Tibial nerve (tissue), 4 donors: ENCODE results near the gene BACE2. TPM values are rescaled to one million over a fixed set of nuclear protein-coding genes. Genes with fewer than 3 reads are reported as not detected.
A peak's percentile ranks its signal among the peaks of the same experiment; 100 is the strongest.
"Not testable (repeated sequence)": the region's sequence is repeated elsewhere in the genome, so short reads cannot be mapped to it uniquely, and the experiment has no call there.

Experiments used
- DNase-seq, 2 donors: peaks; one replicate each; pipeline ENCODE4 v3.0.0-alpha.2; 2019; ENCODE audit warnings: low spot score in 2 of 2
- H3K27ac ChIP-seq, 4 donors: fragments of 200-600 bp; sonication (generic) in 3 of 4; one replicate each; pipeline ENCODE4 v1.5.1; 2017 to 2019; ENCODE audit warnings: mild to moderate bottlenecking in 1 of 4
- H3K27me3 ChIP-seq, 2 donors: fragments of 200-600 bp; sonication (generic) in 1 of 2; one replicate each; pipeline versions ENCODE4 v1.5.1 to v1.6.0; 2017 to 2019
- H3K36me3 ChIP-seq, 3 donors: fragments of 200-600 bp; sonication (generic); one replicate each; pipeline ENCODE4 v1.5.1; 2018 to 2019
- H3K4me1 ChIP-seq, 4 donors: fragments of 200-600 bp; sonication (generic) in 3 of 4; one replicate each; pipeline ENCODE4 v1.5.1; 2017 to 2019
- H3K4me3 ChIP-seq, 4 donors: fragments of 200-600 bp; sonication (generic) in 3 of 4; one replicate each; pipeline ENCODE4 v1.5.1; 2017 to 2019; ENCODE audit warnings: mild to moderate bottlenecking in 1 of 4, moderate library complexity in 1 of 4
- H3K9me3 ChIP-seq, 4 donors: fragments of 200-600 bp; sonication (generic) in 3 of 4; one replicate each; pipeline ENCODE4 v1.5.1; 2017 to 2019
- EP300 ChIP-seq, 2 donors: sonication (generic); formaldehyde crosslinking; IDR thresholded peaks; one replicate each; pipeline ENCODE4 v1.6.1; 2017; ENCODE audit warnings: antibody characterized with exemption in 2 of 2, mild to moderate bottlenecking in 1 of 2
- POLR2A ChIP-seq, 2 donors: fragments of 450-650 bp; IDR thresholded peaks; one replicate each; pipeline ENCODE4 v1.6.1; 2017; ENCODE audit warnings: antibody characterized with exemption in 2 of 2, mild to moderate bottlenecking in 2 of 2, moderate library complexity in 2 of 2
- WGBS, 2 donors: methylation state at CpG; one replicate each; pipeline ENCODE4 v1.1.5; 2018; 5-methylcytosine and 5-hydroxymethylcytosine counted together
- total RNA-seq, 4 donors: library from RNA; depleted of rRNA; stranded (reverse); fragments of >200 nt; gene quantifications; one replicate each; pipeline ENCODE4 v1.1.0, GENCODE V29; 2016
- TF ChIP-seq, protein P1 (sequence below), 5 experiments: fragments of 200-600 bp in 3 of 5; fragments of 450-650 bp in 2 of 5; sonication (generic) in 3 of 5; IDR thresholded peaks; one replicate each; pipeline ENCODE4 v1.5.1; 2016 to 2019; ENCODE audit warnings: antibody characterized with exemption in 5 of 5, mild to moderate bottlenecking in 3 of 5, moderate library complexity in 2 of 5

BACE2 gene
- total RNA-seq, 4 donors from 2014 or later, result 69.5 to 96.9 (median 79.2) TPM

DNA sequence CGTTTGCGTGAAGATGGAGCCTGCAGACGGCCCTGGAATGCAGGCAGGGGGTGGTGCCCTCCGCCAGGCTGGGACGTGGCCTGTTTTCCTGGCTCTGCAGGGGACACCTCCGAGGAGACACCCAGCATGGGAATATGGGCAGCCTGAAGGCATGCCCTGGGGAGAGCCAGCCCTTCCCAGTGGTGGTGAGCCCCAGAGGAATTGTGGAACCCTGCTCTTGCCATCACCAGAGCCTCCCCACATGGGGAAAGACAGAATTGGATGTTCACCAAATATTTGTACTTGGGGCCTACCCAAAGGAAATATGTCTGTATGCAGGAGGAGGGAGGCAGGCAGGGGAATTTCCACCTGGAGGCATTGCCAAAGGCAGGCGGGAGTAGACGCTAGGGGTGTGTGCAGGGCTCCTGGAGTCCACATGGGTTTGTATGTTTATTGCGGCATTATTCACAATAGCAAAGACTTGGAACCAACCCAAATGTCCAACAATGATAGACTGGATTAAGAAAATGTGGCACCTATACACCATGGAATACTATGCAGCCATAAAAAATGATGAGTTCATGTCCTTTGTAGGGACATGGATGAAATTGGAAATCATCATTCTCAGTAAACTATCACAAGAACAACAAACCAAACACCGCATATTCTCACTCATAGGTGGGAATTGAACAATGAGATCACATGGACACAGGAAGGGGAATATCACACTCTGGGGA is 70.3 kb downstream of the BACE2 start:
- 77 to 79% methylated on average over 10 of the region's 10 CpGs for WGBS, 2 donors
- not testable (repeated sequence) for H3K9me3 ChIP-seq, DNase-seq, H3K27me3 ChIP-seq, H3K4me3 ChIP-seq
- H3K27ac ChIP-seq, result peak overlapping the region in 2 of 4 donors; percentile 17 to 23
- TF ChIP-seq EP300 (IDR thresholded peaks at IDR 0.05), result peak in 1 of 2 donors; percentile 38
- peaks cover 0 to 53% (median 0%) of the 10 kb centered on the region in 3 donors for H3K36me3 ChIP-seq
- H3K4me1 ChIP-seq, result peaks cover 0 to 11% (median 2%) of the 10 kb centered on the region in 4 donors

DNA sequence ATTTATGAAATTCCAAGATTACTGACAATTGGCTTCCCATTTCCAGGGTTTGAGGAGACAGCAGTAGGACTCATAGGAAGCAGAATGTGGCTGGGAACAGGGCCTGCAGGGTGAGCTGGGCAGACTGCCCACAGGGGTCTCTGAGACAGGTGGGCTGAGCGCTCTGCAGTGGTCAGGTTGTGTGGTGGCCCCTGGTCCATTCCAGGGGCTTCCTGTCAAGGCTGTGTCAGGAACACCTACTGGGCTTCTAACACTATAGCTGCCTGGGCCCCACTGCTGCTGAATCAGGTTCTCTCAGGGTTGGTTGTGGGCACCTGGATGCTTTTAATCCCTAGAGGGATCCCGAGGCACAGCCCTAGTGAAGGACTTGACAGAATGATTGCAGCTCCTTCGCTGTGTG is 72.1 kb downstream of the BACE2 start:
- H3K4me1 ChIP-seq, result peaks cover 0 to 3% (median 0%) of the 10 kb centered on the region in 4 donors
- no peak for DNase-seq
- no peaks in the 10 kb centered on the region for H3K27me3 ChIP-seq
- TF ChIP-seq, protein P1, sequence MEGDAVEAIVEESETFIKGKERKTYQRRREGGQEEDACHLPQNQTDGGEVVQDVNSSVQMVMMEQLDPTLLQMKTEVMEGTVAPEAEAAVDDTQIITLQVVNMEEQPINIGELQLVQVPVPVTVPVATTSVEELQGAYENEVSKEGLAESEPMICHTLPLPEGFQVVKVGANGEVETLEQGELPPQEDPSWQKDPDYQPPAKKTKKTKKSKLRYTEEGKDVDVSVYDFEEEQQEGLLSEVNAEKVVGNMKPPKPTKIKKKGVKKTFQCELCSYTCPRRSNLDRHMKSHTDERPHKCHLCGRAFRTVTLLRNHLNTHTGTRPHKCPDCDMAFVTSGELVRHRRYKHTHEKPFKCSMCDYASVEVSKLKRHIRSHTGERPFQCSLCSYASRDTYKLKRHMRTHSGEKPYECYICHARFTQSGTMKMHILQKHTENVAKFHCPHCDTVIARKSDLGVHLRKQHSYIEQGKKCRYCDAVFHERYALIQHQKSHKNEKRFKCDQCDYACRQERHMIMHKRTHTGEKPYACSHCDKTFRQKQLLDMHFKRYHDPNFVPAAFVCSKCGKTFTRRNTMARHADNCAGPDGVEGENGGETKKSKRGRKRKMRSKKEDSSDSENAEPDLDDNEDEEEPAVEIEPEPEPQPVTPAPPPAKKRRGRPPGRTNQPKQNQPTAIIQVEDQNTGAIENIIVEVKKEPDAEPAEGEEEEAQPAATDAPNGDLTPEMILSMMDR (IDR thresholded peaks at IDR 0.05), result no peak
- TF ChIP-seq POLR2A (IDR thresholded peaks at IDR 0.05) (no peak), EP300 (IDR thresholded peaks at IDR 0.05) (no peak)
- peaks cover 0 to 61% (median 0%) of the 10 kb centered on the region in 3 donors for H3K36me3 ChIP-seq
- H3K9me3 ChIP-seq, result no peaks in the 10 kb centered on the region
- no peak overlapping the region for H3K27ac ChIP-seq
- 85 to 96% methylated on average over 3 of the region's 3 CpGs for WGBS, 2 donors
- H3K4me3 ChIP-seq, result no peak overlapping the region

DNA sequence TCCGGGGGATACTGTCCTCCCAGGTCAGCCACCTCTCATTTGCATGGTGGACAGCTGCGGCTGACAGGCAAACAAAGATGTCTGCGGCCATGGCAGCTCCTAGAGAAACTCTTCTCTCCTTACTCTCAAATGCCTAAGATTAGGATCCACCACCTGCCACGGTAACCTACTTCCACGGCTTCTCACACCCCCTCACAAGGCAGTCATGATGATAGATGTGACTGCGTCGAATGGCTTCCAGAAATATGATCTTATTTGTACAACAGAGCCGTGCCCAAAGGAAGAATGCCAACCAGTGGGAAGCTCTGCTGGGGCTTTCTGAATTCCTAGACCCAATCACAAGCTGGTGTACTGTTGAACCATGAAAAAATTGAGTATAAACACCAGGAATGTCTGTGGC is 73.4 kb downstream of the BACE2 start:
- Histone ChIP-seq H3K36me3 (peaks cover 0 to 67% (median 0%) of the 10 kb centered on the region in 3 donors), H3K4me3 (no peak overlapping the region), H3K9me3 (no peaks in the 10 kb centered on the region), H3K4me1 (no peaks in the 10 kb centered on the region), H3K27ac (peak overlapping the region in 2 of 4 donors; percentile 22 to 42), H3K27me3 (no peaks in the 10 kb centered on the region)
- no peak for DNase-seq
- TF ChIP-seq POLR2A (IDR thresholded peaks at IDR 0.05) (no peak), EP300 (IDR thresholded peaks at IDR 0.05) (peak in 1 of 2 donors; percentile 3)
- WGBS, 2 donors, result 46 to 56% methylated on average over 8 of the region's 8 CpGs

GRCh38 chr21:41242238-41242829 is 74.4 kb downstream of the BACE2 start:
- DNase-seq, result no peak
- Histone ChIP-seq H3K27ac (peak overlapping the region in 2 of 4 donors; percentile 26 to 57), H3K36me3 (peaks cover 0 to 67% (median 0%) of the 10 kb centered on the region in 3 donors), H3K4me3 (no peak overlapping the region), H3K9me3 (no peaks in the 10 kb centered on the region), H3K4me1 (no peaks in the 10 kb centered on the region), H3K27me3 (no peaks in the 10 kb centered on the region)
- WGBS, 2 donors, result 37 to 57% methylated on average over 8 of the region's 8 CpGs
- no peak for TF ChIP-seq EP300 (IDR thresholded peaks at IDR 0.05)
- no peak for TF ChIP-seq POLR2A (IDR thresholded peaks at IDR 0.05)
- TF ChIP-seq, protein P1 (IDR thresholded peaks at IDR 0.05), result no peak

- DNase-seq, result no peak
- Histone ChIP-seq H3K36me3 (peaks cover 0 to 66% (median 0%) of the 10 kb centered on the region in 3 donors), H3K9me3 (no peaks in the 10 kb centered on the region), H3K27me3 (no peaks in the 10 kb centered on the region), H3K4me1 (peaks cover 0 to 4% (median 0%) of the 10 kb centered on the region in 4 donors), H3K4me3 (no peak overlapping the region), H3K27ac (no peak overlapping the region)
- TF ChIP-seq EP300 (IDR thresholded peaks at IDR 0.05) (no peak), POLR2A (IDR thresholded peaks at IDR 0.05) (no peak)
- TF ChIP-seq, protein P1 (IDR thresholded peaks at IDR 0.05), result no peak
- WGBS, 2 donors, result 95 to 97% methylated on average over 7 of the region's 7 CpGs
Observed at GRCh38 chr21:41243107-41243506, 75.1 kb downstream of the BACE2 start.

DNA sequence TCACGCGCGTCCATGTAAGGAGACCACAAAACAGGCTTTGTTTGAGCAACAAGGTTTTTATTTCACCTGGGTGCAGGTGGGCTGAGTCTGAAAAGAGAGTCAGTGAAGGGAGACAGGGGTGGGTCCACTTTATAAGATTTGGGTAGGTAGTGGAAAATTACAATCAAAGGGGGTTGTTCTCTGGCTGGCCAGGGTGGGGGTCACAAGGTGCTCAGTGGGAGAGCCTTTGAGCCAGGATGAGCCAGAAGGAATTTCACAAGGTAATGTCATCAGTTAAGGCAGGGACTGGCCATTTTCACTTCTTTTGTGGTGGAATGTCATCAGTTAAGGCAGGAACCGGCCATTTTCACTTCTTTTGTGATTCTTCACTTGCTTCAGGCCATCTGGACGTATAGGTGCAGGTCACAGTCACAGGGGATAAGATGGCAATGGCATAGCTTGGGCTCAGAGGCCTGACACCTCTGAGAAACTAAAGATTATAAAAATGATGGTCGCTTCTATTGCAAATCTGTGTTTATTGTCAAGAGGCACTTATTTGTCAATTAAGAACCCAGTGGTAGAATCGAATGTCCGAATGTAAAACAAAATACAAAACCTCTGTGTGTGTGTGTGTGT is 76.4 kb downstream of the BACE2 start:
- H3K4me3 ChIP-seq, DNase-seq, H3K9me3 ChIP-seq, H3K4me1 ChIP-seq, H3K27me3 ChIP-seq, H3K27ac ChIP-seq: not testable (repeated sequence)
- WGBS, 2 donors, result 87 to 93% methylated on average over 8 of the region's 8 CpGs
- peaks cover 0 to 76% (median 0%) of the 10 kb centered on the region in 3 donors for H3K36me3 ChIP-seq
